RWPE2 (cell line): Measurements from ENCODE around the gene RHOD.

Experiments
- ATAC-seq: fragments of 200-7000 bp; cut with Tn5 transposase; 3 replicates; pipeline ENCODE4 v1.9.1; 2021; ENCODE audit warnings: low read depth
- DNase-seq: peaks from one replicate; pipeline ENCODE4 v3.0.0-alpha.2; 2020; ENCODE audit warnings: low spot score
- H3K27ac ChIP-seq: fragments of 450-650 bp; 2 replicates; pipeline ENCODE4 v1.5.1; 2017; ENCODE audit warnings: mild to moderate bottlenecking; ENCODE audit not compliant: poor library complexity, severe bottlenecking
- H3K27me3 ChIP-seq: fragments of 250-450 bp; sonication (Bioruptor Pico); 2 replicates; pipeline ENCODE4 v1.5.1; 2021; ENCODE audit warnings: mild to moderate bottlenecking, moderate library complexity; ENCODE audit not compliant: insufficient read depth, poor library complexity, severe bottlenecking
- H3K36me3 ChIP-seq: fragments of 250-450 bp; sonication (Bioruptor Pico); 2 replicates; pipeline ENCODE4 v1.5.1; 2020; ENCODE audit warnings: low read depth, mild to moderate bottlenecking, moderate library complexity
- H3K4me1 ChIP-seq: fragments of 250-450 bp; sonication (Bioruptor Pico); 2 replicates; pipeline ENCODE4 v1.5.1; 2021; ENCODE audit warnings: mild to moderate bottlenecking, moderate library complexity; ENCODE audit not compliant: insufficient read depth, poor library complexity, severe bottlenecking
- H3K4me3 ChIP-seq: fragments of 250-450 bp; sonication (Bioruptor Pico); 2 replicates; pipeline ENCODE4 v1.5.1; 2021; ENCODE audit warnings: mild to moderate bottlenecking, moderate library complexity; ENCODE audit not compliant: severe bottlenecking
- H3K9me3 ChIP-seq: fragments of 250-450 bp; sonication (Bioruptor Pico); 2 replicates; pipeline ENCODE4 v1.5.1; 2021; ENCODE audit warnings: mild to moderate bottlenecking, moderate library complexity; ENCODE audit not compliant: severe bottlenecking
- TF ChIP-seq, protein P1 (sequence below): fragments of 450-650 bp; IDR thresholded peaks from one replicate; pipeline ENCODE4 v1.5.1; 2017; ENCODE audit warnings: mild to moderate bottlenecking, moderate library complexity; ENCODE audit not compliant: poor library complexity, severe bottlenecking

RHOD gene

DNA sequence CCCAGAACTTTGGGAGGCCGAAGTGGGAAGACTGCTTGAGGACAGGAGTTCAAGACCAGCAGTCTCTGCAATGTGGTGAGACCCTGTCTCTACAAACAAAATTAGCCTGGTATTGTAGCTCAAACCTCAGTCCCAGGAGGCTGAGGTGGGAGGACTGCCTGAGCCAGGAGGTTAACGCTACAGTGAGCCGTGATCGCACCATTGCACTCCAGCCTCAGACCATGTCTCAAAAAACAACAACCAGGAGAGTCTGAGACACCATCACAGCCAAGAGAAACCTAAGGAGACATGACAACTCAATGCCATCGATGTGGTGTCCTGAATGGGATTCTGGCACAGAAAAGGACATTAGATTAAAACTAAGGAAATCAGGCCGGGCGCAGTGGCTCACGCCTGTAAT lies 34.1 kb downstream of the RHOD start:
- Histone ChIP-seq H3K4me1 (no peaks in the 10 kb centered on the region), H3K27ac (no peak overlapping the region), H3K9me3 (no peaks in the 10 kb centered on the region), H3K27me3 (no peaks in the 10 kb centered on the region), H3K4me3 (no peak overlapping the region), H3K36me3 (no peaks in the 10 kb centered on the region)
- no peak for DNase-seq
- TF ChIP-seq, protein P1, sequence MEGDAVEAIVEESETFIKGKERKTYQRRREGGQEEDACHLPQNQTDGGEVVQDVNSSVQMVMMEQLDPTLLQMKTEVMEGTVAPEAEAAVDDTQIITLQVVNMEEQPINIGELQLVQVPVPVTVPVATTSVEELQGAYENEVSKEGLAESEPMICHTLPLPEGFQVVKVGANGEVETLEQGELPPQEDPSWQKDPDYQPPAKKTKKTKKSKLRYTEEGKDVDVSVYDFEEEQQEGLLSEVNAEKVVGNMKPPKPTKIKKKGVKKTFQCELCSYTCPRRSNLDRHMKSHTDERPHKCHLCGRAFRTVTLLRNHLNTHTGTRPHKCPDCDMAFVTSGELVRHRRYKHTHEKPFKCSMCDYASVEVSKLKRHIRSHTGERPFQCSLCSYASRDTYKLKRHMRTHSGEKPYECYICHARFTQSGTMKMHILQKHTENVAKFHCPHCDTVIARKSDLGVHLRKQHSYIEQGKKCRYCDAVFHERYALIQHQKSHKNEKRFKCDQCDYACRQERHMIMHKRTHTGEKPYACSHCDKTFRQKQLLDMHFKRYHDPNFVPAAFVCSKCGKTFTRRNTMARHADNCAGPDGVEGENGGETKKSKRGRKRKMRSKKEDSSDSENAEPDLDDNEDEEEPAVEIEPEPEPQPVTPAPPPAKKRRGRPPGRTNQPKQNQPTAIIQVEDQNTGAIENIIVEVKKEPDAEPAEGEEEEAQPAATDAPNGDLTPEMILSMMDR: no peak
- ATAC-seq: no peak

GRCh38 chr11:67095214-67095507 lies 38.5 kb downstream of the RHOD start:
- DNase-seq (no peak), ATAC-seq (peak; percentile 44; the same call in 1 of the 3 replicates)
- Histone ChIP-seq H3K36me3 (no peaks in the 10 kb centered on the region), H3K27me3 (no peaks in the 10 kb centered on the region), H3K27ac (no peak overlapping the region), H3K9me3 (no peaks in the 10 kb centered on the region), H3K4me1 (no peaks in the 10 kb centered on the region), H3K4me3 (no peak overlapping the region)
- TF ChIP-seq, protein P1: peak; percentile 23

DNA sequence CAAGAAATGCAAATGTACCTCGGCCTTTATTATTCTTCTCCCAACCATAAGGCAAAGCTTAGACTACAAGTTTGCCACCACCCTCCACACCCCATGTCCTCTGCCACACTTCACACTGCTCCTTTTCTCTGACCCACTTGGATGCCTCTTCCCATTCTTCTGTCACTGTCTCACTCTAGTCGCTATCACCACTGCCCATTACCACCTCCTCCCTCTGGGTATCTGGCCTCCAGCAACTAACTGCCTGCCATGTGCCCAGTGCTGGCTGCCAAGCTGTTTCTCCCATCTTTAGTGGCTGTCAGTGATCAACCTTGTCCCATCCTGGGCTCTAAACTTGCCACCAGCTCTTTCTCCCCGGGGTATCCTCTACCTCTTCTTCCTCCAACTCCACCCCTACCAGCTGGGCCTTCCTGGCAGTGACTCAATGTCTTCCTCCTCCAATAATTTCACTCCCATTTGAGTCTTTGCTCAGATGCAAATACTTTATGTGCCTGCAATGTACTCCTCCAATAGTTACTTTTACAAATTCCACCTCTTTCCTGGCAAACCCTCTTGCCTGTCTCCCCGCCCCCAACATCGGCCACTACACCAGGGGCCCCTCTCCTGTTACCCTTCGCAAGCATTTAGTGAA lies 42.3 kb downstream of the RHOD start:
- ATAC-seq: no peak; the same call in 2 of the 3 replicates
- H3K36me3 ChIP-seq: no peaks in the 10 kb centered on the region
- no peak overlapping the region for H3K4me3 ChIP-seq
- no peaks in the 10 kb centered on the region for H3K9me3 ChIP-seq
- no peaks in the 10 kb centered on the region for H3K27me3 ChIP-seq
- TF ChIP-seq, protein P1: no peak
- H3K4me1 ChIP-seq: no peaks in the 10 kb centered on the region
- no peak overlapping the region for H3K27ac ChIP-seq
- no peak for DNase-seq

DNA sequence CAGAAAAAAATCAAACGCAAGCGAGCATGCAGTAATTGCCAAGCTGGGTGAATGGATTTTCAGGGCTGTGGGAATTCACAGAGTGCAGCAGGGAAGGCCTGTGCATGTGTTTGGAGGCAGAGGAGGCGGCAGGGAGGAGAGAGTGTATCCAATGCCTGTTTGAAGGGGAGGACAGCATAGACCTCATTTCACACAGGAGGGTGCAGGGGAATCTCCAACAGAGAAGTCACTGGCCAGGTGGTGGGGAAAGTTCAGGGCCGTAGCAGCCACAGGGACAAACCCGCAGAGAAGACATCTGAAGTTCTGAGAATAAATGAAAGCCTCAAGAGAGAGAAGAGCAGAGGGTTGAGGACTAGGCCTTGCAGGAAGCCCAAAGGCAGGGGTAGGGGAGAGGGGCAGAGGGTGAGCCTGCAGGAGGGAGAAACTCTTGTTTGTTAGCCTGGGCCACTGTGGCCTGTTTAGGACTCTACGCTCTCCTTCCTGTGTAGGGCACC lies 43.2 kb downstream of the RHOD start:
- Histone ChIP-seq H3K36me3 (no peaks in the 10 kb centered on the region), H3K4me1 (no peaks in the 10 kb centered on the region), H3K4me3 (no peak overlapping the region), H3K27ac (no peak overlapping the region), H3K9me3 (no peaks in the 10 kb centered on the region), H3K27me3 (no peaks in the 10 kb centered on the region)
- ATAC-seq (no peak), DNase-seq (no peak)
- TF ChIP-seq, protein P1: no peak

DNA sequence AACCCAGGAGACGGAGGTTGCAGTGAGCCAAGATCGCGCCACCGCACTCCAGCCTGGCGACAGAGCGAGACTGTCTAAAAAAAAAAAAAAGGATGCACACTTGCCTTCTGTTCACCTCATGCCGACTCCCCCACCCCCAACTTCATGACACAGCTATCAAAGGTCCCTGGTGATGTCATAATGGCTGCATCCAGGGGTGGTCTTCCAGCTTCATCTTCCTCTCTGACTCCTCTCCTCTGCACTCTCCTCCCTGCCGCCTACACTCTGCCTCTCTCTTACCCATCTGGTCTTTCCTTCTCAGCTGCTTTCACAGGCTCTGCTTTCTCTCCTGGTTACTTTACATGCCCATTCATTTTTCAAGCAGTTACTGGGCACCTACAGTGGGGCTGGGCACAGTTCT lies 46.0 kb downstream of the RHOD start:
- Histone ChIP-seq H3K4me1 (no peaks in the 10 kb centered on the region), H3K9me3 (no peaks in the 10 kb centered on the region)

More for the DNA sequence above, 46.0 kb downstream of the RHOD start:
- TF ChIP-seq, protein P1: no peak
- H3K27me3 ChIP-seq: no peaks in the 10 kb centered on the region
- H3K36me3 ChIP-seq: no peaks in the 10 kb centered on the region
- ATAC-seq (no peak), DNase-seq (no peak)
- no peak overlapping the region for H3K27ac ChIP-seq
- H3K4me3 ChIP-seq: no peak overlapping the region
